ENCODE results near the gene ANP32A. TPM values are rescaled to one million over a fixed set of nuclear protein-coding genes. Genes with fewer than 3 reads are reported as not detected.

ANP32A gene
- polyA plus RNA-seq, 1 donor (not counting 4 experiments of a cell fraction or from before 2014, with no cell fraction given) = 93.6 TPM

DNA sequence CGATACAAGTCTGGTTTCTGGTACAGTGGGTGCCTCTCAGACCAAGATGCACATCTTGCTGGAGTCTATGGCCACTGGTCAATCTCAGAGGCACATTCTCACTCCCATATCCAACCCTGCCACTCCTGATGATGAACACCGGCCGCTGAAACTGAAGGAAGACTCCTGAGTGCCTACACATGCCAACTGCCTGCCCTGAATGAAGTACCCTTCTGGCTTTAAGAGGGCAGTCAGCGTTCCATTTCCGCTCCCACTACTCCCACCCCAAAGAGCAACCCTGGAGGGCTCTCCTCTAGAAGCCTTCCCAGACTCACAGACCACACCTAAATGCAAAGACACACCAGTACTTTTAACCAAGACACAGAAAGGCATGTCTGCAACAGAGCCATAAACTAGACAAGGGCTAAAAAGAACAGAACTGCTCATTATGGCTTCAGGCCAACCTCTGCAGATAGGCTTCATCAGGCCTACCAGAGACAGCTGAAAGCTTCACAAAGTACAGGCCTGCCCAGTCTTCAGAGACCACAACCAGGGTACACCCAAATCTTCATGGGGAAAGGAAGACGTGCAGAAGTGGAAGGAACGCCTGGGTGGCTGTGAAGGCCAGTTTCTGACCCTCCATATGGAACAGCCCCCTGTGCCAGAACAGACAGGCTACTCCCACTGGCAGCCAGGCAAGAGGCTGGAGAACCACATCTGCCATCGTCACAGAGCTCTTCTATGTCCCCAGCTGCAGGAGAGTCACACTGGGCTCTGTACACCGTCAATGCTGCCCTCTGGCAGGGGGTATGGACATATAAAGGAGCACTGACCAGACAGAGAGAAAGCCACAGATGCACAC is 14.3 kb downstream of the ANP32A start:
- Histone ChIP-seq H3K27me3 (ENCODE audit: control insufficient read depth, extremely low read depth, insufficient read depth, low read length) (no peaks in the 10 kb centered on the region), H3K4me1 (ENCODE audit: control insufficient read depth, extremely low read depth, insufficient read depth, low read length) (peaks cover 7% of the 10 kb centered on the region), H3K27ac (ENCODE audit: control insufficient read depth, insufficient read depth, low read length) (no peak overlapping the region), H3K79me2 (ENCODE audit: control insufficient read depth, insufficient read depth, low read length) (peaks cover 92% of the 10 kb centered on the region), H4K20me1 (ENCODE audit: control insufficient read depth, extremely low read depth, insufficient read depth, low read length) (peaks cover 6% of the 10 kb centered on the region), H3K9me3 (ENCODE audit: control insufficient read depth, low read depth, low read length) (no peaks in the 10 kb centered on the region), H3K4me2 (ENCODE audit: control insufficient read depth, extremely low read depth, insufficient read depth, low read depth, low read length) (no peak overlapping the region), H2AFZ (ENCODE audit: control insufficient read depth, low read length) (no peak overlapping the region), H3K4me3 (ENCODE audit: control insufficient read depth in 2 of 3, extremely low read depth in 1 of 3, insufficient read depth in 2 of 3, low read depth in 1 of 3, low read length in 3 of 3) (no peak overlapping the region), H3K9ac (ENCODE audit: control insufficient read depth, extremely low read depth, insufficient read depth, low read length) (no peak overlapping the region), H3K36me3 (ENCODE audit: control insufficient read depth in 2 of 2, extremely low read depth in 1 of 2, insufficient read depth in 2 of 2, low read length in 2 of 2) (peaks cover 3 to 8% of the 10 kb centered on the region in 2 experiments), H3K9me1 (ENCODE audit: control insufficient read depth, extremely low read depth, insufficient read depth, low read length) (peaks cover 2% of the 10 kb centered on the region)
- TF ChIP-seq EZH2 (IDR thresholded peaks at IDR 0.05; ENCODE audit: low read length) = no peak
- TF ChIP-seq, protein P1, sequence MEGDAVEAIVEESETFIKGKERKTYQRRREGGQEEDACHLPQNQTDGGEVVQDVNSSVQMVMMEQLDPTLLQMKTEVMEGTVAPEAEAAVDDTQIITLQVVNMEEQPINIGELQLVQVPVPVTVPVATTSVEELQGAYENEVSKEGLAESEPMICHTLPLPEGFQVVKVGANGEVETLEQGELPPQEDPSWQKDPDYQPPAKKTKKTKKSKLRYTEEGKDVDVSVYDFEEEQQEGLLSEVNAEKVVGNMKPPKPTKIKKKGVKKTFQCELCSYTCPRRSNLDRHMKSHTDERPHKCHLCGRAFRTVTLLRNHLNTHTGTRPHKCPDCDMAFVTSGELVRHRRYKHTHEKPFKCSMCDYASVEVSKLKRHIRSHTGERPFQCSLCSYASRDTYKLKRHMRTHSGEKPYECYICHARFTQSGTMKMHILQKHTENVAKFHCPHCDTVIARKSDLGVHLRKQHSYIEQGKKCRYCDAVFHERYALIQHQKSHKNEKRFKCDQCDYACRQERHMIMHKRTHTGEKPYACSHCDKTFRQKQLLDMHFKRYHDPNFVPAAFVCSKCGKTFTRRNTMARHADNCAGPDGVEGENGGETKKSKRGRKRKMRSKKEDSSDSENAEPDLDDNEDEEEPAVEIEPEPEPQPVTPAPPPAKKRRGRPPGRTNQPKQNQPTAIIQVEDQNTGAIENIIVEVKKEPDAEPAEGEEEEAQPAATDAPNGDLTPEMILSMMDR (optimal IDR thresholded peaks at IDR 0.05 in 1 of 3, IDR thresholded peaks at IDR 0.05 in 1 of 3, conservative IDR thresholded peaks at IDR 0.05 in 1 of 3; ENCODE audit: extremely low read depth in 1 of 3, insufficient read depth in 2 of 3, low read length in 3 of 3) = no peak
- dilution Hi-C loops (cut with MboI; ENCODE audit: extremely low pct_ligation_motif_present, low sequenced_read_pairs) = no loop called here
- DNase-seq (ENCODE audit: low read depth, low spot score) (no peak), FAIRE-seq (no peak)

DNA sequence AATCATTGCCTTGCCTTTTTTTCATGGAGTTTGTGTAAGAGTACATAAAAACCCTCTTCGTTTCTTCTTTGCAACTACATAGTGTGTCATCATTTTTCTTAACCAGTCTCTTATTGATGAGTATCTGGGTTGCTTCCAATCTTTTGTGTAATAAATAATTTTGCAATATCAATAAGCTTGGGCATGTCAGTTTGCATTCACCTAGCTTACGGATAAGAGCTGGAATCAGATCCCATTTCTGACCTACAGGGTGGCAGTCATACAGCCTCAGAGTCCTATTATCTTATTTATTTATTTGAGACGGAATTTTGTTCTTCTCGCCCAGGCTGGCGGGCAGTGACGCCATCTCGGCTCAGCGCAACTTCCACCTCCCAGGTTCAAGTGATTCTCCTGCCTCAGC is 18.3 kb downstream of the ANP32A start:
- TF ChIP-seq, protein P1 (optimal IDR thresholded peaks at IDR 0.05 in 1 of 3, IDR thresholded peaks at IDR 0.05 in 1 of 3, conservative IDR thresholded peaks at IDR 0.05 in 1 of 3; ENCODE audit: extremely low read depth in 1 of 3, insufficient read depth in 2 of 3, low read length in 3 of 3) = no peak
- TF ChIP-seq EZH2 (IDR thresholded peaks at IDR 0.05; ENCODE audit: low read length) = no peak
- Histone ChIP-seq H4K20me1 (ENCODE audit: control insufficient read depth, extremely low read depth, insufficient read depth, low read length) (peaks cover 7% of the 10 kb centered on the region), H3K9me3 (ENCODE audit: control insufficient read depth, low read depth, low read length) (no peaks in the 10 kb centered on the region), H3K9me1 (ENCODE audit: control insufficient read depth, extremely low read depth, insufficient read depth, low read length) (peaks cover 2% of the 10 kb centered on the region), H3K36me3 (ENCODE audit: control insufficient read depth in 2 of 2, extremely low read depth in 1 of 2, insufficient read depth in 2 of 2, low read length in 2 of 2) (peaks cover 2 to 11% of the 10 kb centered on the region in 2 experiments), H3K27me3 (ENCODE audit: control insufficient read depth, extremely low read depth, insufficient read depth, low read length) (no peaks in the 10 kb centered on the region), H3K9ac (ENCODE audit: control insufficient read depth, extremely low read depth, insufficient read depth, low read length) (no peak overlapping the region), H3K4me2 (ENCODE audit: control insufficient read depth, extremely low read depth, insufficient read depth, low read depth, low read length) (no peak overlapping the region), H3K4me3 (ENCODE audit: control insufficient read depth in 2 of 3, extremely low read depth in 1 of 3, insufficient read depth in 2 of 3, low read depth in 1 of 3, low read length in 3 of 3) (no peak overlapping the region), H3K27ac (ENCODE audit: control insufficient read depth, insufficient read depth, low read length) (no peak overlapping the region), H3K4me1 (ENCODE audit: control insufficient read depth, extremely low read depth, insufficient read depth, low read length) (peaks cover under 1% of the 10 kb centered on the region), H2AFZ (ENCODE audit: control insufficient read depth, low read length) (no peak overlapping the region), H3K79me2 (ENCODE audit: control insufficient read depth, insufficient read depth, low read length) (peaks cover 87% of the 10 kb centered on the region)
- dilution Hi-C loops (cut with MboI; ENCODE audit: extremely low pct_ligation_motif_present, low sequenced_read_pairs) = no loop called here
- FAIRE-seq (no peak), DNase-seq (ENCODE audit: low read depth, low spot score) (no peak)
